Stimulated activated CD4-positive, alpha-beta T cell treated with anti-CD3 and anti-CD28 coated beads, TNF-alpha, amount 100 ng/mL, for 4 hours (primary cell): ENCODE results near the gene KCNJ13.
"Not testable (repeated sequence)": the region's sequence is repeated elsewhere in the genome, so short reads cannot be mapped to it uniquely, and the experiment has no call there.

Source experiments
- DNase-seq, 3 experiments: peaks; one replicate each; pipeline ENCODE4 v3.0.0-alpha.2; 2020; ENCODE audit warnings: low read depth in 3 of 3

KCNJ13 gene

DNA sequence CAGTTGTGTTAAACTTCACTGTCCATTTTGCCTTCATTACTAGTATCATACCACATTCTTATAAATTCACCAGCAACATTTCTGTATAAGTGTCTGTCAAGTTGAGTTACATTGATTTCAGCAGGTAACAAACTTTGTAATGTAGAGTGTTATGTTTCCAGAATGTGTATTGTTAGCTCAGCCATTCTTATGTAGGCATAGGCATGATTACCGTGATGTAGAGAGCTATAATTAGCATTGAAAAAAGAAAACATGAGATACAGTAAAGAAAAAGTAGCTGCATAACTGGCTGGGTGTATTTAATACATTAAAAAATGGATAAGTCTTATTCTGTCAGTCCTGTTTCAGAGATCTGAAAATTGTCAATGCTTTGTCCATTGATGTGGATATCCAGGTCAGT, 8.5 kb downstream of the KCNJ13 start:
- DNase-seq, result no peak

DNA sequence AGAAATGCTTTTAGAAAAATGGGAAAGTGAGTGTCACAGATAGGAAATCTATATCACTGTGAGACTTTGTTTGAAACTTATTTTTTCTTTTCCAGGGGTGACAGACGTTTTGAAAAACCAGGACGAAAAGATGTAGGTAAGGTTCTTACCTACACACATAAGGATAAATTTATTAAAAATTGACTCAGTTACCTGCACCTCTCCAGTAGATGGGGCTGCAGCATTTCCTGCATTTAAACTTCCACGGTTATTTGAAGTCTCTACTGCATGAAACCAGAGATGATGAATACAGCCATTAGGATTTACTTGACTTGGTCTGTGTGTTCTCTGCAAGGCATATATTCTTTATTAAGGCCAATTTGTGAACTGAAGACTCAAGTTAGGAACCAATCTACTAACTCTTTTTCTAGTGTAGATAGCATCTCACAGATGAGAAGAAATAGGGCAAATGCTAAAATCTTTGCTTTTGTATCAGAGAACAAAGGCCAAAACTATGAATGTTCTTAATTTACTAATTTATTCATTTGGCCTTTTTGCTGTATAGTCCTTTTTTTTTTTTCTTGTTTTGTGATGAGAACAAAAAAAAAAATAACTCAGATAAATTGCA, 15.0 kb downstream of the KCNJ13 start:
- no peak for DNase-seq

DNA sequence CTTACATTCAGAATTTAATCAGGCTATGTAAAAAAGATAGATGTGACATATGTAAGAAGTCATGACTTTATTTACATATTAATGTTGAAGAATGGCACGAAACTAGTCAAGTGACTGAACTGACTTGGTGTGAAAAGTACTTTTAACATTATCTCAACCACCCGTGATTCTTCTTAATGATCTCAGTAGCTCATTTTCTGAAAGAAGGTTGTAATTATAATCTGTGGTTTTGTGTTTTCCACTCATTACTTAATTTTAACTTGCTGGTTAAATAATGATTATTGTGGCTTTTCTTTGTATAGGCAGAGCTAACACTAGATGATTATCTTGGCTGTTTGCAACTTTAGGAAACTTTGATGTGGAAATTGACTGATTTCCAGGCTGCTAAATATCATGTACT, 18.5 kb downstream of the KCNJ13 start:
- DNase-seq, result no peak

DNA sequence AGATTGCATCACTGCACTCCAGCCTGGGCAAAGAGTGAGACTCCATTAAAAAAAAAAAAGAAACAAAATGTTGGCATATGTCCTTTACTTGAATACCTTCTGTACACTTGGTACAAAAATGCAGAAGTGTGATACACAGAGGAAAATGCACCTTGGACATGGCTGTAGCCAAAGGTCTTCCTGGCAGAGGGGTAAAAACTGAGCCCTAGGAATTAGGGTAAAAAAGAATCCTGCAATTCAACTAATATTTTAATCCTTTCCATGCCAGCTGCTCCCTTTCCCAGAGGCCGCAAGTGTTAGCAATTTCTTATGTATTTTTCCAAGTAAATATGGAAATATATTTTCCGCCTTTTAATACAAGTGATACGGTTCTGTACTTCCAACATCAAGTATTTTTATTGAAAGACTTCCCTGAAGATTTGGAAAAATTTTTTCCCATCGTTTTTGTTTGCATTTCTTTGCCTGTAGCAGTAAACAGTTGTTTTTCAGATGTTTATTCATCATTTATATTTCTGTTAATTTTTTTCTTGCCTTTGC, 26.2 kb downstream of the KCNJ13 start:
- no peak for DNase-seq

DNA sequence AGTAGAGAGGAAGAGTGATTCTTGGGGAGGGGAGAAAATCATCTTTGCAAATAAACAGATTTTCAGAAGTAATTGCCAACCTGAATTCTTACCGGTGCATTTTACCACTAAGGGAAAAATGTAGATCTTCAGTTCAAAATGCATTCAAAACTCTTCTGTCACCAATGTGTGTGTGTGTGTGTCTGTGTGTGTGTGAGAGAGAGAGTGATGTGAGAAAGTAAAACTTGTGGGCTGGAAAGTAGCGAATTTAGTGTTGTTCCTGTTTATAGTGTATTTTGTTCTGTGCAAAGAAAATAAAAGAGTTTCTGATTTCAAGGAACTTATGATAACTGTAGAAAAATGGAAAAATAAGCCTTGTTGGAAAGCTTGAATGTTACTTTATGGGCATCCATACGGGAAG, 27.0 kb downstream of the KCNJ13 start:
- no peak for DNase-seq

DNA sequence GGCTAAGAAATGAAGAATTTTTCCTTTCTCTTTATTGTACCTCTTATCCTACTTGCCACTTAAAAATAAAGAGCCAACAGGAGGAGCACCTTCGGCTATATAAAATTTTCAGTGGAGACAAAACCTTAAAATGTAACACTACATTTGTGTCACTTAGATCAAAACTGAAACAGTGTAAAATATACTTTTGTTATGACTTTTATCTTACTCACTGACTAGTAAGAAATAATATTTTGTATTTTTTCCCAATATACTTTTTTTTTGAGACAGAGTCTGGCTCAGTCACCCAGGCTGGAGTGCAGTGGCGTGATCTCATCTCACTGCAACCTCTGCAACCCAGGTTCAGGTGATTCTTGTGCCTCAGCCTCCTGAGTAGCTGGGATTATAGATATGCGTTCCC, 28.3 kb downstream of the KCNJ13 start:
- DNase-seq, result no peak

DNA sequence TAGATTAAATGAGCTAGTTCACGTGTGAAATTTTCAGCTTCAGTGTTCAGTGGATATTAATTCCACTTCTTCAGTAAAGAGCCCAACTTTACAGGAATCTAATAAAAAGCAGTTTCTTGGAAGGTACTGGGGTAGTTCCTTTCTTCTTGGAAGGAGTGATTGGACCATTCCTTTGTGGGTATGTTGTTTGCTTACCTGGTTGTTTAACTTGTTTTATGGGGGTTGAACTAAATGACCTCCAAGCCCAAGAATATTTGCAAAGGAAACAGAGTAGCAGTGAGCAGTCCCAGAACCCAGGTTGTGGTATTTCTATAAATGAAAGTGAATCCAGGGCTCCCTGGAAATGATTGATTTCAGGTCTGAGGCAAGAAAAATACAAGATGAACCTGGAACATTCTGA, 31.4 kb downstream of the KCNJ13 start:
- DNase-seq, result no peak

DNA sequence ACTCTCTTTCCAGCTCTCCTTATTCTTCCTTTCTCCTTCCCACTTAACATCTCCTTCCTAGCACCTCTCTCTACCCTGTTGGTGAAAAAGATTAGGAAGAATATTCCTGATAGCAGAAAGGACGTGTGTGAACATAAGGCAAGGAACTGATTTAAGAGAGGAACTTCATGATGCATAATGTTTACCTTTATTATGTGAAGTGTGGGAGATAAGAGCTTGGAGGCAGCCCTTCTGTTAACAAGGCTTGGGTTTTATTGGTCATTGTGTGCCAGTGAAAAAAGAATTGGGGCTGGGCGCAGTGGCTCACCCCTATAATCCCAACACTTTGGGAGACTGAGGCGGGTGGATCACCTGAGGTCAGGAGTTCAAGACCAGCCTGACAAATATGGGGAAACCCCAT, 34.4 kb downstream of the KCNJ13 start:
- no peak for DNase-seq

DNA sequence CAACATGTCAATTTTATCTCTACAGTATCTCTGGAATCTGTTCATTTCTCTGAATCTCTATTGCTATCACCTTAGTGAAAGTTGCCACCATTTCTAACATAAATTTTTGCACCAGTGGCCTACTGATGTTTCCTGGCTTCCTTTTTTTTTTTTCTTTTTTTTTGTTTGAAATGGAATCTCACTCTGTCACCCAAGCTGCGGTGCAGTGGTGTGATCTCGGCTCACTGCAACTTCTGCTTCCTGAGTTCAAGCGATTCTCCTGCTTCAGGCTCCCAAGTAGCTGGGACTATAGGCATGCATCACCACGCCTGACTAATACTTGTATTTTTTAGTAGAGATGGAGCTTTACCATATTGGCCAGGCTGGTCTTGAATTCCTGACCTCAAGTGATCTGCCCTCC, 35.1 kb downstream of the KCNJ13 start:
- DNase-seq, result no peak

DNA sequence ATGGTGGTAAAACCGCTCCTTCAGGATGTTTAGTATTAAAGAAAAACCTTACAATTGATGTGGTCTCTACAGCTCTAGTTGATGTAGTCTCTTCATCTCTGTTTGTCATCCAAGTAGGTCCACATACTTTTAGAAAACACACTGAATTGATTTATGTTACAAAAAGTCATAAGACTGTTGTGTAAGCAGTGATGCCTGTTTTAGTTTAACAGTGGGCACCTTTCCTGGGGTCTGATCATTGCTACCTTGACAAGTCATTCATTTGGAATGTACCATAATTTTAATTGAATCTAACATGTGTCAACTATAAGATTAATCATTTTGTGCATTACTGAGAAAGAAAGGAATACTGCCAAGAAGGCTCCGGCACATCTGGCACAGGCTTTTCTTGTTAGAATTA, 44.9 kb downstream of the KCNJ13 start:
- no peak for DNase-seq

DNA sequence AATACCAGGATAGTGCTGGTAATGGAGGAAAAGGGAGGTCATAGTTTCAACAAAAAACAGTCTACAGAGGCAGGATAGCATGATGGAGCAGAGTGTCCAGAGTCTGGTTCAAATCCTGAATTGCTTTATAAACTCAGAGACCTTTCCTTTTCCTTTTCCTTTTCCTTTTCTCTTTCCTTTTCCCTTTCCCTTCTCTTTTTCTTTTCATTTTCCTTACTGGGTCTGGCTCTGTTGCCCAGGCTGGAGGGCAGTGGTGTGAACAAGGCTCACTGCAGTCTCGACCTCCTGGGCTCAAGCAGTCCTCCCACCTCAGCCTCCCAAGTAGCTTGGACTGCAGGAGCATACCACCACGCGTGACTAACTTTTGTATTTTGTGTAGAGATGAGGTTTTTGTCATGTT, 47.6 kb downstream of the KCNJ13 start:
- no peak for DNase-seq

DNA sequence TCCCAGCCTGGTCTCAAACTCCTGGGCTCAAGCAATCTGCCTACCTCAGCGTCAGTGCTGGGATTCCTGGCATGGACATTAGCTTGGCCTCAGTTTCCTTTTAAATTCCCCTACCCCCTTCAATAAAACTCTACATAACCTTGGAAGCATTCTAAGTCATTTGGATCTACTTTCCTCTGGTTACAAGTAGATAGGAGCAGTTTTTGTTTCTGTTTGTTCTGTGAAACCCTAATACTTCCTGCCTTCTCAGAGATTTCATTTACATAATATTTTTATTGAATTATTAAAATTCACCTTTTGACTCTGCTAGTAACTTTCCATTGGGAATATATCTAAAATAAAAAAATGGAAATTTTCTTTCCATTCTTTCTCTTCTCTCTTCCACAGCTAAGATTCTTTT, 53.3 kb downstream of the KCNJ13 start:
- DNase-seq, result no peak

DNA sequence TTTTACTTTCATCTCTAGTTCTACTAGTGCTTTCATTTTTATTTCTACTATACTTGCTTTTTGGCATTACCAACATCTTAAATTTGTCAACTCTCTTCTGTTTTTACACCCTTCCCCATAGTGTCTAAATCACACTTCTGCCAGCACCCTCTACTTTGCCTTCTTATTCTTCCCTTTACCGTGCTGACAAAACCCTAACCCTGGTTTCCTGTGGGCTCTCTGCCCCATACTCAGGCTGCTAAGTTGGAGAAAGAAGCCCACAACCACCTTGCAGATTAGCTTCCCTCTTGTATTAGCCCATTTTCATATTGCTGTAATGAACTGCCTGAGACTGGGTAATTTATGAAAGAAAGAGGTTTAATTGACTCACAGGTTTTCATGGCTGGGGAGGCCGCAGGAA, 54.5 kb downstream of the KCNJ13 start:
- no peak for DNase-seq

DNA sequence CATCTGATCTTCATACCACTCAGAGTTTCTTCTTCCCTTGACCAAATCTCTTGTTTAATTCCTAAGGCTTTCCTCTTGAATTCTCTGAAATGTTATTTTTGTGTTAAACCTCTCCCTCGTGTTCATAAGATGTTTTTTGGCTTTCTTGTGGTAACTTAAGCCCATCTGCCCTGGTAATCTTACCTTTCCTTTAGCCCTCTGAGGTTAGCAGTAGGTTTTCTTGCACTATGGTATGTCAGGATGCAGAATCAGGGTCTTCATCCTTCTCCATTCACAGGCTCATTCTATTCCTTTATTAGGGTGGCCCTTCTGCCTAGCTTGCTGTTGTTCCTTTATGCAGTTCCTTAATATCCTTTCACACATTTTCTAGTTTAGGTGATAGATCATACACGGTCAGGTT, 55.1 kb downstream of the KCNJ13 start:
- no peak for DNase-seq

DNA sequence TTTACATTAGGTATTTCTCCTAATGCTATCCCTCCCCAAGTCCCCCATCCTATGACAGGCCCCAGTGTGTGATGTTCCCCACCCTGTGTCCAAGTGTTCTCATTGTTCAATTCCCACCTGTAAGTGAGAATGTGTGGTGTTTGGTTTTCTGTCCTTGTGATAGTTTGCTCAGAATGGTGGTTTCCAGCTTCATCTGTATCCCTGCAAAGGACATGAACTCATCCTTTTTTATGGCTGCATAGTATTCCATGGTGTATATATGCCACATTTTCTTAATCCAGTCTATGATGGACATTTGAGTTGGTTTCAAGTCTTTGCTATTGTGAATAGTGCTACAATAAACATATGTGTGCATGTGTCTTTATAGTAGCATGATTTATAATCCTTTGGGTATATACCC, 56.3 kb downstream of the KCNJ13 start:
- DNase-seq, result not testable (repeated sequence)
